WTC11 (cell line): Measurements from ENCODE around the gene C4BPA. TPM values are rescaled to one million over a fixed set of nuclear protein-coding genes. Genes with fewer than 3 reads are reported as not detected.

Source experiments
- FOXP1 ChIP-seq: sonication (generic); formaldehyde crosslinking; IDR thresholded peaks from 2 replicates; pipeline ENCODE4 v1.8.0; 2022; ENCODE audit warnings: missing genetic modification reagents, mild to moderate bottlenecking, moderate library complexity, borderline replicate concordance
- PRDM15 ChIP-seq: sonication (generic); formaldehyde crosslinking; IDR thresholded peaks from 2 replicates; pipeline ENCODE4 v1.8.0; 2022; ENCODE audit warnings: missing genetic modification reagents
- RELA ChIP-seq: sonication (generic); formaldehyde crosslinking; IDR thresholded peaks from 2 replicates; pipeline ENCODE4 v1.8.1; 2022; ENCODE audit warnings: missing genetic modification reagents, mild to moderate bottlenecking, borderline replicate concordance
- SMAD4 ChIP-seq: sonication (generic); formaldehyde crosslinking; IDR thresholded peaks from 2 replicates; pipeline ENCODE4 v1.8.0; 2022; ENCODE audit warnings: mild to moderate bottlenecking, missing genetic modification reagents
- USF1 ChIP-seq: sonication (generic); formaldehyde crosslinking; IDR thresholded peaks from 2 replicates; pipeline ENCODE4 v1.8.0; 2022; ENCODE audit warnings: mild to moderate bottlenecking, missing genetic modification reagents
- ZNF281 ChIP-seq: sonication (generic); formaldehyde crosslinking; IDR thresholded peaks from 2 replicates; pipeline ENCODE4 v1.8.0; 2023; ENCODE audit warnings: mild to moderate bottlenecking, missing genetic modification reagents
- ZNF532 ChIP-seq: fragments of 250-450 bp; sonication (Bioruptor Pico); IDR thresholded peaks from 2 replicates; pipeline ENCODE4 v1.9.0; 2021; ENCODE audit warnings: mild to moderate bottlenecking, borderline replicate concordance
- ZNF671 ChIP-seq: fragments of 250-450 bp; sonication (Bioruptor Pico); IDR thresholded peaks from 2 replicates; pipeline ENCODE4 v1.8.0; 2021; ENCODE audit warnings: mild to moderate bottlenecking
- total RNA-seq: library from RNA; stranded (reverse); gene quantifications from 3 replicates; pipeline ENCODE4 v1.2.3, GENCODE V29; 2021
- TF ChIP-seq, protein P1 (sequence below): fragments of 250-450 bp; sonication (Bioruptor Pico); conservative IDR thresholded peaks from 2 replicates; pipeline ENCODE4 v1.9.0; 2021; ENCODE audit warnings: mild to moderate bottlenecking
- TF ChIP-seq, protein P2 (sequence below): sonication (generic); formaldehyde crosslinking; IDR thresholded peaks from 2 replicates; pipeline ENCODE4 v1.8.1; 2022; ENCODE audit warnings: mild to moderate bottlenecking, moderate library complexity, missing genetic modification reagents

Gene C4BPA
- total RNA-seq, 1 experiment from 2014 or later, result 0.39 TPM

GRCh38 chr1:207077012-207077411, 27.0 kb upstream of the C4BPA start (continued):
- TF ChIP-seq PRDM15 (CRISPR knock-in tag) (no peak), RELA (CRISPR knock-in tag) (no peak), ZNF532 (CRISPR knock-in tag) (no peak), SMAD4 (CRISPR knock-in tag) (no peak), USF1 (no peak), FOXP1 (CRISPR knock-in tag) (no peak), ZNF281 (no peak), ZNF671 (CRISPR knock-in tag) (no peak)
- TF ChIP-seq, protein P1, sequence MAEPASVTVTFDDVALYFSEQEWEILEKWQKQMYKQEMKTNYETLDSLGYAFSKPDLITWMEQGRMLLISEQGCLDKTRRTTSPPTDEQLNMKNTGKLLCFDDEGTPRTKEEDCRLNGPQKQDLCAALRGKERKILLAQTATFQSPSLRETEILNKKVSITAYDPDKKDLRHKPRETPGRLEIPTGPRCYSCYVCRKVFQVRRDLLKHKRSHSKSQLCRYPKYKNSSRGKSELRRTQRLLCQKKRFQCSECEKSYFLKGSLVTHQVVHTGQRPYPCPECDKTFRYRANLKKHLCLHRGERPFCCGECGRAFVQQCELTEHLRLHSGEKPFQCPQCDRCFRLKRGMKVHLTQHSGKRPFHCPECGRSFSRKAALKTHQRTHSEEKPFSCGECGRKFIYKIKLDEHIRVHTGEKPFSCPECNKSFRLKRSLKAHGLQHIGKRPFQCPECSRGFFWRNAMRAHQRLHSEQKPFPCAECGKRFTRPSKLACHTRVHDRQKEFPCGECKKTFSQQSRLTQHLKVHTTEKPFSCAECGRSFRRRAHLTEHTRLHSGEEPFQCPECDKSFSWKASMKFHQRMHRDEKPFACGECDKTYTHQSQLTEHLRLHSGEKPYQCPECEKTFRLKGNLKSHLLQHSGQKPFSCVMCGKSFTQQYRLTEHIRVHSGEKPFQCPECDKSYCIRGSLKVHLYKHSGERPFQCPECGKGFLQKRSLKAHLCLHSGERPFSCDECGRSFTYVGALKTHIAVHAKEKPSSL (CRISPR knock-in tag), result no peak
- TF ChIP-seq, protein P2, sequence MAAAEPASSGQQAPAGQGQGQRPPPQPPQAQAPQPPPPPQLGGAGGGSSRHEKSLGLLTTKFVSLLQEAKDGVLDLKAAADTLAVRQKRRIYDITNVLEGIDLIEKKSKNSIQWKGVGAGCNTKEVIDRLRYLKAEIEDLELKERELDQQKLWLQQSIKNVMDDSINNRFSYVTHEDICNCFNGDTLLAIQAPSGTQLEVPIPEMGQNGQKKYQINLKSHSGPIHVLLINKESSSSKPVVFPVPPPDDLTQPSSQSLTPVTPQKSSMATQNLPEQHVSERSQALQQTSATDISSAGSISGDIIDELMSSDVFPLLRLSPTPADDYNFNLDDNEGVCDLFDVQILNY (CRISPR knock-in tag), result no peak
